Astrocyte (in vitro differentiated cells and primary cell): Measurements from ENCODE around the gene KMT2C.

Source experiments
- CTCF ChIP-seq: IDR thresholded peaks from 2 replicates; pipeline ENCODE4 v1.5.1; 2011; ENCODE audit warnings: low read depth, mild to moderate bottlenecking, inconsistent platforms, low read length, moderate library complexity; ENCODE audit not compliant: insufficient read depth
- EZH2 ChIP-seq: IDR thresholded peaks from 2 replicates; pipeline ENCODE4 v1.6.1; 2012; ENCODE audit warnings: mild to moderate bottlenecking, low read length, inconsistent platforms; ENCODE audit not compliant: insufficient read depth

GRCh38 chr7:152362128-152362926 lies 73.5 kb downstream of the KMT2C start:
- TF ChIP-seq CTCF (no peak), EZH2 (no peak)
